Measurements from ENCODE around the gene MAP7. TPM values are rescaled to one million over a fixed set of nuclear protein-coding genes. Genes with fewer than 3 reads are reported as not detected.

The MAP7 gene
- polyA plus RNA-seq, 2 of the 4 experiments (the other 2 are of a cell fraction), result 60.6 to 64.5 TPM

DNA sequence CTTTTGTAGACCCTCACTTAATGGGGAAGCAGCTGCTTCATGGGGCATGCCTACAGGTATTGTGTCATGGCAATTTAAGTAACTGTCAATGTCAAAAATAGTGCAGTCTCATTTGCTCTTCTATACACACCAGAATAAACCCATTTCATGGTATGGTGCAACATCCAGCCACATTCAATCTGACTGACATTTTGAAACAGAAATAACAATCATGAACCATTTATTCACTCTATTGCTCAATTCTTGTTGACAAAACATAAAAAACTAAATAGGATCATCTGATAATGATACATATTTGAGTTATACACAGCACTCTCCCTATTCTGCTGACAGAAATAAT lies 122.9 kb downstream of the MAP7 start (continued):
- no peak for TF ChIP-seq PHF8 (IDR thresholded peaks at IDR 0.05; ENCODE audit: borderline replicate concordance, low read depth)
- TF ChIP-seq NFE2L2 (conservative IDR thresholded peaks at IDR 0.05; ENCODE audit: low read length), result no peak
- TF ChIP-seq ZC3H11A (IDR thresholded peaks at IDR 0.05), result no peak

DNA sequence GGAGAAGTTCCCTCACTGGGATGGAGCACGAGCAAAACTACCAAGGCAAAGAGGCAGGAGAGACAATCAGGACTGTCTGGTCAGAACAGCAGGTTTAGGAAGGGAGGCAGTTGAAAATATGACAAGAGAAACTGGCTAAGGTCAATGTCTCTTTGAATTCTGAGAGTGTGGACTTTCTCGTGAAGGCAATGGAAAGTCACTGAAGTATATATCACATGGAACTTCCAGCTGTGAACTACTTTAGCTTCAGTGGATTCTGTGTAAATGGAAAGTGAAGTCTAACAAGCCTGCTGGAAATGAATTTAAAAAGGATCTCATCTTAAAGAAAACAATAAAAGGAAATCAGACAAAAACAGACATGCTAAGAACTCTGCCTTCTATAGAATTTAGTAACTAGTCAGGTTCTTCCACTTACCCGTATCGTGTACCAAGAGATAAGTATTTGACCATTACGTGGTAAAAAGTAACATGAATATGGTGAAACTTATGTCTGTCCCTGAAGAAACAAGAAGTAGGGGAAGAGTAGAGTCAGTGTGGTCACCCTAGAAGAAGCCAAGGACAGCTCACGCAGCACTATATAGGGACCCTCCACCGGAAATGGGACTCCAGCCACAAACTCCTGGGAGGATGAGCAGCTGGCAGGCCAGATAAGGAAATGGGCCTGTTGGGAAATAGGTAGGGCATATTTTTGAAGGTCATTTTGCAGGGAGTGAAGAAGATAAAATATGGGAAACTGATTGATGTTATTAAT lies 123.4 kb downstream of the MAP7 start:
- peak overlapping the region; percentile 66 to 81 for H3K27ac ChIP-seq
- H3K4me3 ChIP-seq, result no peak overlapping the region
- 83% methylated on average over 7 of the region's 7 CpGs for WGBS (ENCODE audit: missing lambda C conversion rate)
- H3K9me3 ChIP-seq, result no peaks in the 10 kb centered on the region
- ChIA-PET POLR2A (no interaction called here), CTCF (interaction anchor here (1.9 kb wide), 1 partner anchor 120 kb away, joined by 4 read pairs; no protein-coding TSS in a partner anchor)
- FAIRE-seq (no peak), ATAC-seq (no peak), DNase-seq (ENCODE audit: low read depth in 1 of 2, low spot score in 1 of 2) (no peak)
- TF ChIP-seq CBX8 (IDR thresholded peaks at IDR 0.05), result no peak
- H3K4me2 ChIP-seq, result peak overlapping the region; percentile 50
- peaks cover 95% of the 10 kb centered on the region for H3K4me1 ChIP-seq

DNA sequence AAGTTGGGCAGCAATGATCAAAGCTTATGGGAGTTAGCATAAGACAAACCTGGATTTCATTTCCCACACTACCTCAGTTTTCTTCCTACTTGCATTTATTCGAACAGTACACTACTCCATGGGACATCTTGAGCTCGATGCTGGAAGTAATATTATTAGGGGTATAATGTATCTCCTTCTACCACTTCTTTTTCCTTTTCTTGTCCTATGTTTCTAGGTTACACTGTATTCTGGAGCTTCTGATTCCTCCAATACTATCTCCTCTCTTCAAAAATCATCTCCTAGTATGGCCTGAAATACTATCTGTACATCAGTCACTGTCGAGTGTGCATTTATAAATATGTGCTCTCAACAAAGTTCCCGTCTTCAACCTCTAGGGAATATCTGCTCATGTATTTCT lies 124.4 kb downstream of the MAP7 start:
- ChIA-PET CTCF (interaction anchor here (1.2 to 1.9 kb wide), 3 partner anchors 11 to 125 kb away, joined by 3 to 4 read pairs (median 4); partner anchors contain the start of gene MAP7), POLR2A (no interaction called here)
- Histone ChIP-seq H3K4me3 (no peak overlapping the region), H3K4me1 (peaks cover 96% of the 10 kb centered on the region), H3K9me3 (no peaks in the 10 kb centered on the region), H3K4me2 (peak overlapping the region; percentile 50; the same call in 2 of the 3 replicates), H3K27ac (peak overlapping the region; percentile 66 to 81)
- no peak for DNase-seq (ENCODE audit: low read depth in 1 of 2, low spot score in 1 of 2)
- no peak for ATAC-seq
- WGBS (ENCODE audit: missing lambda C conversion rate), result 79% methylated on average over 4 of the region's 4 CpGs
- TF ChIP-seq, protein P1, sequence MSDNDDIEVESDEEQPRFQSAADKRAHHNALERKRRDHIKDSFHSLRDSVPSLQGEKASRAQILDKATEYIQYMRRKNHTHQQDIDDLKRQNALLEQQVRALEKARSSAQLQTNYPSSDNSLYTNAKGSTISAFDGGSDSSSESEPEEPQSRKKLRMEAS (IDR thresholded peaks at IDR 0.05), result no peak
- TF ChIP-seq MYC (IDR thresholded peaks at IDR 0.05; ENCODE audit: borderline replicate concordance, low read length) (no peak), JUNB (IDR thresholded peaks at IDR 0.05) (no peak), HEYL (CRISPR knock-in tag; IDR thresholded peaks at IDR 0.05) (no peak), NR3C1 (IDR thresholded peaks at IDR 0.05) (no peak), FOSL2 (IDR thresholded peaks at IDR 0.05) (no peak), FOSL2 (CRISPR knock-in tag; IDR thresholded peaks at IDR 0.05) (no peak)
- TF ChIP-seq, protein P2, sequence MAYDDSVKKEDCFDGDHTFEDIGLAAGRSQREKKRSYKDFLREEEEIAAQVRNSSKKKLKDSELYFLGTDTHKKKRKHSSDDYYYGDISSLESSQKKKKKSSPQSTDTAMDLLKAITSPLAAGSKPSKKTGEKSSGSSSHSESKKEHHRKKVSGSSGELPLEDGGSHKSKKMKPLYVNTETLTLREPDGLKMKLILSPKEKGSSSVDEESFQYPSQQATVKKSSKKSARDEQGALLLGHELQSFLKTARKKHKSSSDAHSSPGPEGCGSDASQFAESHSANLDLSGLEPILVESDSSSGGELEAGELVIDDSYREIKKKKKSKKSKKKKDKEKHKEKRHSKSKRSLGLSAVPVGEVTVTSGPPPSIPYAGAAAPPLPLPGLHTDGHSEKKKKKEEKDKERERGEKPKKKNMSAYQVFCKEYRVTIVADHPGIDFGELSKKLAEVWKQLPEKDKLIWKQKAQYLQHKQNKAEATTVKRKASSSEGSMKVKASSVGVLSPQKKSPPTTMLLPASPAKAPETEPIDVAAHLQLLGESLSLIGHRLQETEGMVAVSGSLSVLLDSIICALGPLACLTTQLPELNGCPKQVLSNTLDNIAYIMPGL (CRISPR knock-in tag; IDR thresholded peaks at IDR 0.05; ENCODE audit: borderline replicate concordance), result no peak
- TF ChIP-seq, protein P3, sequence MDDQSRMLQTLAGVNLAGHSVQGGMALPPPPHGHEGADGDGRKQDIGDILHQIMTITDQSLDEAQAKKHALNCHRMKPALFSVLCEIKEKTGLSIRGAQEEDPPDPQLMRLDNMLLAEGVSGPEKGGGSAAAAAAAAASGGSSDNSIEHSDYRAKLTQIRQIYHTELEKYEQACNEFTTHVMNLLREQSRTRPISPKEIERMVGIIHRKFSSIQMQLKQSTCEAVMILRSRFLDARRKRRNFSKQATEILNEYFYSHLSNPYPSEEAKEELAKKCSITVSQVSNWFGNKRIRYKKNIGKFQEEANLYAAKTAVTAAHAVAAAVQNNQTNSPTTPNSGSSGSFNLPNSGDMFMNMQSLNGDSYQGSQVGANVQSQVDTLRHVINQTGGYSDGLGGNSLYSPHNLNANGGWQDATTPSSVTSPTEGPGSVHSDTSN (IDR thresholded peaks at IDR 0.05), result no peak
- FAIRE-seq, result no peak

DNA sequence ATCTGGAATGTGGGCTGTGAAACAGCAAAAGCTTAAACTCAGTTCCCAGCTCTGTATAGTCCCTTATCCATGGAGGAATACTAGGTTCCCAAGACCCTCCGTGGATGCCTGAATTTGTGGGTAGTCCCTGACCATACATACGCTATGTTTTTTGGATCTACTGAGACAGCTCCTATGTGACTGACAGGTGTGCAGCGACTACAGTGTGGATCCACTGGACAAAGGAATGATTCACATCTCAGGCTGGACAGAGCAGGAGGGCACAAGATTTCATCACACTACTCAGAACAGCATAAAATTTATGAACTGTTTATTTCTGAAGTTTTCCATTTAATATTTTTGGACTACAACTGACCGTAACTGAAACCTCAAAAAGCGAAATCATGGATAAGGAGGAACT lies 125.3 kb downstream of the MAP7 start:
- Histone ChIP-seq H3K4me3 (no peak overlapping the region), H3K4me1 (peaks cover 96% of the 10 kb centered on the region), H3K27ac (peak overlapping the region; percentile 66 to 82), H3K9me3 (no peaks in the 10 kb centered on the region), H3K4me2 (peak overlapping the region; percentile 50)
- whole genome bisulfite sequencing (ENCODE audit: missing lambda C conversion rate), result 70% methylated on average over 5 of the region's 5 CpGs
- POLR2A ChIA-PET, result no interaction called here
- FAIRE-seq, result no peak
- CTCF ChIA-PET, result interaction anchor here (1.2 to 1.5 kb wide), 2 partner anchors 11 to 126 kb away, joined by 3 to 4 read pairs; partner anchors contain the start of gene MAP7
- peak; percentile 18 to 55; a peak in 2 of 6 replicates for ATAC-seq
- TF ChIP-seq CEBPB (IDR thresholded peaks at IDR 0.05), result 0 out of 4 replicates have a peak, but pooled peaks of 1 of the 2 experiments have one; percentile 41
- TF ChIP-seq TFCP2L1 (CRISPR knock-in tag; IDR thresholded peaks at IDR 0.05), result no peak
- no peak for DNase-seq (ENCODE audit: low read depth in 1 of 2, low spot score in 1 of 2)

DNA sequence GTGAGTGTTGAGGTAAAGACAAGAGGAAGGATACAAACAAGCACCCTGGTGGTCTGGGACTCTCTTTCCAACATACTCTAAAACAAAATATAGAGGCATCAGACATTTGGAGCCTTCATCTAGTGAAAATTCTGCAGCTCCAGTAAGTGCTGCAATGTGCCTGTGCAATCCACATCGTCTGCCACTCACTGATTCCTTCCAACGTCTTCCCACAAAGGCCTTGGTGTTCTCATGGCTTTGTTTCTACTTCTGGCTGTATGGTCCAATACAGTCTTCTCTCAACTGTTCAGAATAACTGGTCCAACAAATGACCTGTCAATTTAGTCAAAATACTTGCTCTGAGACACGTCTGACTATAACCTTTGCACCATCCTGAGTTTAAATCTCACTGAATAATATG lies 125.8 kb downstream of the MAP7 start:
- WGBS (ENCODE audit: missing lambda C conversion rate), result 72% methylated on average over 3 of the region's 3 CpGs
- ChIA-PET POLR2A (no interaction called here), CTCF (interaction anchor here (1.2 to 1.5 kb wide), 2 partner anchors 12 to 126 kb away, joined by 3 to 4 read pairs; partner anchors contain the start of gene MAP7)
- DNase-seq (ENCODE audit: low read depth in 1 of 2, low spot score in 1 of 2) (no peak), FAIRE-seq (no peak), ATAC-seq (no peak)
- Histone ChIP-seq H3K27ac (peak overlapping the region; percentile 66 to 82), H3K4me2 (peak overlapping the region; percentile 50), H3K4me3 (no peak overlapping the region), H3K9me3 (no peaks in the 10 kb centered on the region), H3K4me1 (peaks cover 100% of the 10 kb centered on the region)
- no peak for TF ChIP-seq HDAC2 (IDR thresholded peaks at IDR 0.05)
- no peak for TF ChIP-seq JUN (IDR thresholded peaks at IDR 0.05)
- no peak for TF ChIP-seq TFCP2L1 (CRISPR knock-in tag; IDR thresholded peaks at IDR 0.05)
